HepG2 (cell line): Measurements from ENCODE around the gene SDK1. TPM values are rescaled to one million over a fixed set of nuclear protein-coding genes. Genes with fewer than 3 reads are reported as not detected.

Experiments
- AHDC1 ChIP-seq: sonication (generic); formaldehyde crosslinking; IDR thresholded peaks from 2 replicates; pipeline ENCODE4 v1.5.1; 2020; ENCODE audit warnings: mild to moderate bottlenecking, missing genetic modification reagents, borderline replicate concordance
- RFXAP ChIP-seq: sonication (generic); formaldehyde crosslinking; IDR thresholded peaks from 2 replicates; pipeline ENCODE4 v1.4.0; 2020; ENCODE audit warnings: missing genetic modification reagents, borderline replicate concordance
- SSRP1 ChIP-seq: IDR thresholded peaks from 2 replicates; pipeline ENCODE4 v1.6.1; 2016; ENCODE audit warnings: control low read depth
- ZC3H4 ChIP-seq: sonication (generic); formaldehyde crosslinking; IDR thresholded peaks from 2 replicates; pipeline ENCODE4 v1.4.0; 2020; ENCODE audit warnings: missing genetic modification reagents, borderline replicate concordance
- polyA plus RNA-seq, 8 experiments: library from polyadenylated mRNA; depleted of rRNA in 3 of 8; stranded (reverse) in 7 of 8; unstranded in 1 of 8; fragments of >200 nt; fragmentation: Illumina TruSeq in 4 of 8; extraction: Trizol in 4 of 8; gene quantifications; 2 replicates each; pipeline versions ENCODE4 v1.2.1 to v1.2.3, GENCODE V29; 2011 to 2016; ENCODE audit warnings: low read depth in 4 of 8, missing spikeins in 1 of 8, mixed read lengths in 1 of 8; ENCODE audit not compliant: insufficient read depth in 1 of 8
- total RNA-seq, 5 experiments: library from RNA; depleted of rRNA; stranded (reverse); fragments of >200 nt; fragmentation: Illumina TruSeq; extraction: Trizol; gene quantifications; 2 replicates each; pipeline ENCODE4 v1.2.3, GENCODE V29; 2016; ENCODE audit warnings: low read depth in 1 of 5
- TF ChIP-seq, protein P1 (sequence below), 2 experiments: sonication (generic) in 1 of 2; formaldehyde crosslinking in 1 of 2; IDR thresholded peaks; 2 replicates each; pipeline versions ENCODE4 v1.6.1 to v1.9.0; 2014 to 2022; ENCODE audit warnings: antibody characterized with exemption in 1 of 2, borderline replicate concordance in 1 of 2, inconsistent platforms in 1 of 2, low read depth in 1 of 2, missing genetic modification reagents in 1 of 2

SDK1 gene
- total and polyA plus RNA-seq, 2 of the 13 experiments (the other 11 are each of a cell fraction or from before 2014, with no cell fraction given): 0.35 to 2.4 TPM

DNA sequence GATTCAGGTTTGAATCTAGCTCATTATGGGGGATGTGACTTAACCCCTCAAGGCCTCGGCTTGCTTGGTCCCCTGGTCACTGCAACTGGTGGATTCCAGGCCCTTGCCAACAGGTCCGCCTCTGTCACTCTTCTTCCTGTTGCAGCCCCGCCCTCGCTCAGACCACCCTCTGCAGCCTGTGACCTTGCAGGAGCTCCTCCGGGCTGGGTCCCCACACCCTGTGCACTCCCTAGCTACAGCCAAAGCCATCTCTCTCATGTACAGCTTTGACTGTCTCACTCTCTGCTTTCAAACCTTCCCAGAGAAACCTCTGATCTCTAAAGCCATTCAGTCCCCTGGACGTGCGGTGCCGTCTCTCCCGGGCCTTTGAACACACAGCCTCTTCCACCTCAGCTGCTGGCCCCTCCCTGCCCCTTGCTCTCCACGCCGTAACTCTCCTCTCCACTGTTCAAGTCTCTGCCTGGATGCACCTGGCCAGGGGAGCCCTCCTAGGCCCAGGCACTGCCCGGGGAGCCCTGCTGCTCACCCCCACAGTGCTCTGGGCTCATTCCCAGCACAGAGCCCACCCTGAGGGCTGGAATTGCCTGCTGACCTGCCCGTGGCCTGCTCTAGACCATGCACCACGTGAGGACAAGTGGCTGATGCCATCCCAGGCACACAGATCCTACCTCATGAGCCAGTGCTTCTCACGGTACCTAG lies 895.2 kb downstream of the SDK1 start (continued):
- TF ChIP-seq SSRP1 (CRISPR knock-in tag): no peak
- no peak for TF ChIP-seq AHDC1 (CRISPR knock-in tag)
- TF ChIP-seq, protein P1, sequence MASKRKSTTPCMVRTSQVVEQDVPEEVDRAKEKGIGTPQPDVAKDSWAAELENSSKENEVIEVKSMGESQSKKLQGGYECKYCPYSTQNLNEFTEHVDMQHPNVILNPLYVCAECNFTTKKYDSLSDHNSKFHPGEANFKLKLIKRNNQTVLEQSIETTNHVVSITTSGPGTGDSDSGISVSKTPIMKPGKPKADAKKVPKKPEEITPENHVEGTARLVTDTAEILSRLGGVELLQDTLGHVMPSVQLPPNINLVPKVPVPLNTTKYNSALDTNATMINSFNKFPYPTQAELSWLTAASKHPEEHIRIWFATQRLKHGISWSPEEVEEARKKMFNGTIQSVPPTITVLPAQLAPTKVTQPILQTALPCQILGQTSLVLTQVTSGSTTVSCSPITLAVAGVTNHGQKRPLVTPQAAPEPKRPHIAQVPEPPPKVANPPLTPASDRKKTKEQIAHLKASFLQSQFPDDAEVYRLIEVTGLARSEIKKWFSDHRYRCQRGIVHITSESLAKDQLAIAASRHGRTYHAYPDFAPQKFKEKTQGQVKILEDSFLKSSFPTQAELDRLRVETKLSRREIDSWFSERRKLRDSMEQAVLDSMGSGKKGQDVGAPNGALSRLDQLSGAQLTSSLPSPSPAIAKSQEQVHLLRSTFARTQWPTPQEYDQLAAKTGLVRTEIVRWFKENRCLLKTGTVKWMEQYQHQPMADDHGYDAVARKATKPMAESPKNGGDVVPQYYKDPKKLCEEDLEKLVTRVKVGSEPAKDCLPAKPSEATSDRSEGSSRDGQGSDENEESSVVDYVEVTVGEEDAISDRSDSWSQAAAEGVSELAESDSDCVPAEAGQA (IDR thresholded peaks at IDR 0.05; ENCODE audit: low read depth): no peak
- TF ChIP-seq, protein P1 (CRISPR knock-in tag; IDR thresholded peaks at IDR 0.05; ENCODE audit: borderline replicate concordance): no peak
- no peak for TF ChIP-seq RFXAP (CRISPR knock-in tag)
- TF ChIP-seq ZC3H4: no peak
